CD4-positive, alpha-beta memory T cell (primary cell): Measurements from ENCODE around the gene NKRF. TPM values are rescaled to one million over a fixed set of nuclear protein-coding genes. Genes with fewer than 3 reads are reported as not detected.
"Not testable (repeated sequence)": the region's sequence is repeated elsewhere in the genome, so short reads cannot be mapped to it uniquely, and the experiment has no call there.

ENCODE experiments used
- CTCF ChIA-PET: fragments of 350-600 bp; sonication (Branson Sonifier 250); formaldehyde crosslinking; loops from one replicate; lab custom pipeline; 2021; ENCODE audit warnings: inconsistent platforms; ENCODE audit not compliant: partially characterized antibody; lab: Charles Lee
- POLR2A ChIA-PET: fragments of 350-600 bp; sonication (Branson Sonifier 250); formaldehyde crosslinking; loops from one replicate; lab custom pipeline; 2021; ENCODE audit not compliant: partially characterized antibody; lab: Charles Lee
- DNase-seq, 5 donors: peaks; one replicate each; pipeline versions ENCODE4 v3.0.0 to v3.0.0-alpha.2; 2020 to 2022; ENCODE audit warnings: mixed read lengths in 1 of 5
- H3K27ac ChIP-seq: one replicate; pipeline ENCODE4 v1.7.0; 2013; ENCODE audit warnings: low read depth, low read length
- H3K27me3 ChIP-seq: 2 replicates; pipeline ENCODE4 v1.7.0; 2013; ENCODE audit warnings: mild to moderate bottlenecking, low read length, moderate library complexity; ENCODE audit not compliant: insufficient read depth
- H3K36me3 ChIP-seq: 2 replicates; pipeline ENCODE4 v1.7.0; 2013; ENCODE audit warnings: mild to moderate bottlenecking, low read length, moderate library complexity; ENCODE audit not compliant: insufficient read depth
- H3K4me1 ChIP-seq: 2 replicates; pipeline ENCODE4 v1.7.0; 2013; ENCODE audit warnings: mild to moderate bottlenecking, low read length, moderate library complexity; ENCODE audit not compliant: insufficient read depth
- H3K4me3 ChIP-seq, 2 donors: one replicate each; pipeline ENCODE4 v1.7.0; 2013; ENCODE audit warnings: low read length in 2 of 2, mild to moderate bottlenecking in 1 of 2
- H3K9me3 ChIP-seq, 2 donors: one replicate each; pipeline ENCODE4 v1.7.0; 2013; ENCODE audit warnings: low read length in 2 of 2, control low read depth in 1 of 2; ENCODE audit not compliant: control insufficient read depth in 1 of 2
- H3K27ac Mint-ChIP-seq, 7 donors: one replicate each; pipeline ENCODE4 v1.8.0; 2020 to 2021; ENCODE audit warnings: mixed read lengths in 7 of 7, mild to moderate bottlenecking in 6 of 7, inconsistent platforms in 3 of 7, moderate library complexity in 3 of 7
- H3K27me3 Mint-ChIP-seq, 2 donors: one replicate each; pipeline ENCODE4 v1.8.0; 2020 to 2021; ENCODE audit warnings: mixed read lengths in 2 of 2
- H3K36me3 Mint-ChIP-seq, 2 donors: one replicate each; pipeline ENCODE4 v1.8.0; 2020 to 2021; ENCODE audit warnings: mixed read lengths in 2 of 2, inconsistent platforms in 1 of 2, mild to moderate bottlenecking in 1 of 2
- H3K4me1 Mint-ChIP-seq, 4 donors: one replicate each; pipeline ENCODE4 v1.8.0; 2020 to 2021; ENCODE audit warnings: mixed read lengths in 4 of 4, mild to moderate bottlenecking in 1 of 4
- H3K4me3 Mint-ChIP-seq, 8 donors: one replicate each; pipeline ENCODE4 v1.8.0; 2020 to 2021; ENCODE audit warnings: mixed read lengths in 8 of 8, mild to moderate bottlenecking in 7 of 8, moderate library complexity in 6 of 8, inconsistent platforms in 3 of 8
- H3K9me3 Mint-ChIP-seq, 8 donors: one replicate each; pipeline ENCODE4 v1.8.0; 2020 to 2021; ENCODE audit warnings: mixed read lengths in 8 of 8, mild to moderate bottlenecking in 5 of 8, inconsistent platforms in 3 of 8, moderate library complexity in 1 of 8
- intact Hi-C: fragments of 100-400 bp; cut with micrococcal nuclease; formaldehyde crosslinking; loops from one replicate; pipeline ENCODE4 v1.15.1; 2023
- polyA plus RNA-seq, 2 donors: library from polyadenylated mRNA; unstranded; fragments of 300-500 nt; fragmentation: Illumina TruSeq; gene quantifications; one replicate each; pipeline ENCODE4 v1.2.3, GENCODE V29; 2021
- total RNA-seq, 2 experiments: library from RNA; stranded (reverse); gene quantifications; one replicate each; pipeline ENCODE4 v1.2.3, GENCODE V29; 2021

Gene NKRF
- total and polyA plus RNA-seq, 4 experiments from 2014 or later: 5.6 to 14.2 (median 10.2) TPM

DNA sequence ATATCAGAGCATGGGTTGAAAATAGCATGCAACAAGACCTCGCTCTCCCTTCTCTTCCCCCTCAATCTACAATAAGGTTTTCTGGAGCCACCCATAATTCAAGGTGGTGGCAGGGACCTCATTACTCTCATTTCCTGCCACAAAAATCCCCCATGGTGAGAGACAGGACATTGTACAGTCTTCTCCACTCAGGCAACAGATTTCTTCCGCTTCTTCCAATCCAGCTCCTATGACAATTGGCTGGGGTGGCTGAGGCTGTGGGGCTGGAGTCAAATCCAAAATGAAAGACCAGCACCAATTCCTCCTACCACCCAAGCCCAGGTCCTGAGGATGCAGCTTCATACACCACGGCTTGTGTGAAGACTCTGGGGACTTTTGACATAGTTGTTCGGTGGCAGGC, 40.3 kb upstream of the NKRF start:
- intact Hi-C loops: no loop called here
- peaks cover 14 to 56% (median 33%) of the 10 kb centered on the region in 4 donors for H3K4me1 Mint-ChIP-seq

DNA sequence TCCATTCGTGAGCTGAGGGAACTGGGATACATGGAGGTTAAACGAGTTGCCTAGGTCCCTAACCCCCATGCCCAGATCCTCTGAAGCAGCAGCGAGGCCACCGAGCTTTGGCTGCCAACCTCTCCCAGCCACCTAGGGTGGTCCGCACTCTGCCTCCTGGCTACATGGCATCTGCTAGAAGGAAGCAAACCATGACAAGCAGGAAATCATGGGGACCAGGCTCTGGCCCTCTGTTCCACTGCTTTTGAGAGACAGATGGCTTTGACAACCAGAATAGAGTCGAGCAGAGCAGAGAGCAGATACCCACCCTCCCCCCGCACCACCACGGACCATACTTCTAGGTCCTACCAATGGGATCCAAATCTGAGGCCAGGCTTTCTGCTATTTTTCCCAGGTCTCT, 37.5 kb upstream of the NKRF start:
- no peaks in the 10 kb centered on the region for H3K27me3 Mint-ChIP-seq
- H3K4me3 Mint-ChIP-seq: no peak overlapping the region
- no peaks in the 10 kb centered on the region for H3K9me3 ChIP-seq
- H3K36me3 ChIP-seq: peaks cover 21% of the 10 kb centered on the region
- POLR2A ChIA-PET: no interaction called here
- intact Hi-C loops: no loop called here
- H3K27me3 ChIP-seq: no peaks in the 10 kb centered on the region
- no peaks in the 10 kb centered on the region for H3K9me3 Mint-ChIP-seq
- H3K4me1 ChIP-seq: peaks cover 22% of the 10 kb centered on the region
- CTCF ChIA-PET: no interaction called here
- no peak for DNase-seq
- peak overlapping the region in 4 of 7 donors; percentile 11 to 60 (median 57) for H3K27ac Mint-ChIP-seq
- no peak overlapping the region for H3K4me3 ChIP-seq
- H3K4me1 Mint-ChIP-seq: peaks cover 8 to 48% (median 25%) of the 10 kb centered on the region in 4 donors
- H3K36me3 Mint-ChIP-seq: peaks cover 51 to 60% of the 10 kb centered on the region in 2 donors
- no peak overlapping the region for H3K27ac ChIP-seq

More for the DNA sequence above, 40.3 kb upstream of the NKRF start:
- Mint-ChIP-seq H3K4me3 (peak overlapping the region in 4 of 8 donors; percentile 0 to 67 (median 38)), H3K36me3 (peaks cover 47 to 56% of the 10 kb centered on the region in 2 donors), H3K27me3 (no peaks in the 10 kb centered on the region), H3K27ac (peak overlapping the region; percentile 81 to 96 (median 88)), H3K9me3 (no peaks in the 10 kb centered on the region)
- peak in 4 of 5 donors; percentile 7 to 45 (median 20) for DNase-seq
- H3K4me1 ChIP-seq: peaks cover 37% of the 10 kb centered on the region
- H3K4me3 ChIP-seq: no peak overlapping the region
- ChIA-PET CTCF (interaction anchor here (0.7 to 1.2 kb wide), 4 partner anchors 35 to 83 kb away, joined by 3 to 4 read pairs (median 4); no protein-coding TSS in a partner anchor), POLR2A (interaction anchor here (2.9 kb wide), 1 partner anchor 36 kb away, joined by 11 read pairs; no protein-coding TSS in a partner anchor)
- no peaks in the 10 kb centered on the region for H3K9me3 ChIP-seq
- H3K36me3 ChIP-seq: peaks cover 19% of the 10 kb centered on the region
- peak overlapping the region; percentile 55 for H3K27ac ChIP-seq
- no peaks in the 10 kb centered on the region for H3K27me3 ChIP-seq

DNA sequence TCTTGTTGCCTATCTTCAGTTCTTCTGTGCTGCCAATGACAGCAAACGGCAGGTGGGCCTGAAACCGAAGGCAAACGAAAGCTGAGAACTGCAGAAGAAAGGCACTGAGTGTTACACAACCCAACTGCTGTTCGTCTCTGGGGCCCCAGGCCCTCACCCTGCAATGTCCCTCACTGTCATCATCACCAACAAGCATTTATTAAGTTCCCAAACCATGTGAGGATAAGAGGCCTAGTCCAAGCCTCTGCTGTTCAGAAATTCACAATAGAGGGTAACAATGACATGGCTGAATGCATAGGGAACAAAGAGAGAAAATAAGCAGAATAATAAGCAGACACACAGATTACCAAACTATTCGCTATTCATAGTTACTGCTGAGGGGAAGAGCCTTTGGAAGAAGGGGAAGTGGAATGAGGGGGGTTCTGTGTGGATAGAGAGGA, 34.5 kb upstream of the NKRF start:
- POLR2A ChIA-PET: no interaction called here
- no peaks in the 10 kb centered on the region for H3K9me3 Mint-ChIP-seq
- intact Hi-C loops: no loop called here
- no peaks in the 10 kb centered on the region for H3K9me3 ChIP-seq
- no peaks in the 10 kb centered on the region for H3K27me3 Mint-ChIP-seq
- no peaks in the 10 kb centered on the region for H3K27me3 ChIP-seq
- H3K36me3 ChIP-seq: peaks cover 34% of the 10 kb centered on the region
- H3K36me3 Mint-ChIP-seq: peaks cover 55 to 57% of the 10 kb centered on the region in 2 donors
- no peak overlapping the region for H3K4me3 Mint-ChIP-seq
- DNase-seq: no peak
- peak overlapping the region in 4 of 7 donors; percentile 53 to 80 (median 72) for H3K27ac Mint-ChIP-seq
- no peak overlapping the region for H3K4me3 ChIP-seq
- CTCF ChIA-PET: interaction anchor here (1.3 kb wide), 1 partner anchor 34 kb away, joined by 4 read pairs; no protein-coding TSS in a partner anchor
- peaks cover 1 to 33% (median 15%) of the 10 kb centered on the region in 4 donors for H3K4me1 Mint-ChIP-seq
- no peak overlapping the region for H3K27ac ChIP-seq
- no peaks in the 10 kb centered on the region for H3K4me1 ChIP-seq

DNA sequence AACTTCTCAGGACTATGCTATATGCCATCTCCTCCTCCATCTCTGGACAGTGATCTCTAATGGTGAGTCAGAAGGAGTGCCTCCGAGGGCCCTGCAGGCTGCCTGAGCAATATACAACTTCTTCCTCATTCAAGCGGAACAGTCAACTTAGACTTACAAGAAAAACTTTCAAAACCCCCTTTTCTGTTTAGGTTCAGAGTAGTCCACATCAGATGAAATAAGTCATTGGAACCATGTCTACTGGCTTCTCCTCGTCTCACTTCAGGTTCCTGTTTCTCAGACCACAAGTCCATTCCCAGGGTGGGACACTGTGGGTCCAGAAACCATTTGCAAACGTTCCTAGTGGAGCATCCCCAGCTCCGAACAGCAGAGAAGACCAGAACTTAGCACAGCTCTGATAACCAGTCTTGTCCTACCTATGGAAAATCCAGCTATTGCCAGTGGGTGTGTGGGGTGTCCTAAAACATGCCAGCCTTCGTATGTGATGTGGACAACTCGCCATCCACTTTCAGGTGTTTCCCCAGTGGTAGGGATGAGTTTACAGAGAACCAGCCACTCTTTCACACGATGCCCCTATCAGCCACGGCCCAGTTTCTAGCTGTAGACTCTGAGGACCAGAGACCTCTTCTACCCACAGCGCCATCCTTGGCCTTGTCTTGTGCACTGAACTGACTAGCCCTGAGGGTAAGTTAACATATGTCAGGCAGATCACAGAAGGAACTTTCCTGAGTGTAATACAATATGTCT, 32.7 kb upstream of the NKRF start:
- ChIA-PET POLR2A (no interaction called here), CTCF (no interaction called here)
- peaks cover 9 to 41% (median 24%) of the 10 kb centered on the region in 4 donors for H3K4me1 Mint-ChIP-seq
- Histone ChIP-seq H3K4me3 (no peak overlapping the region), H3K9me3 (no peaks in the 10 kb centered on the region), H3K4me1 (no peaks in the 10 kb centered on the region), H3K36me3 (peaks cover 34% of the 10 kb centered on the region), H3K27me3 (no peaks in the 10 kb centered on the region), H3K27ac (no peak overlapping the region)
- DNase-seq: no peak
- no peaks in the 10 kb centered on the region for H3K27me3 Mint-ChIP-seq
- peak overlapping the region in 6 of 7 donors; percentile 14 to 79 (median 65) for H3K27ac Mint-ChIP-seq
- H3K36me3 Mint-ChIP-seq: peaks cover 64 to 70% of the 10 kb centered on the region in 2 donors
- no peak overlapping the region for H3K4me3 Mint-ChIP-seq
- peaks cover 0 to 1% (median 0%) of the 10 kb centered on the region in 8 donors for H3K9me3 Mint-ChIP-seq
- intact Hi-C loops: no loop called here

DNA sequence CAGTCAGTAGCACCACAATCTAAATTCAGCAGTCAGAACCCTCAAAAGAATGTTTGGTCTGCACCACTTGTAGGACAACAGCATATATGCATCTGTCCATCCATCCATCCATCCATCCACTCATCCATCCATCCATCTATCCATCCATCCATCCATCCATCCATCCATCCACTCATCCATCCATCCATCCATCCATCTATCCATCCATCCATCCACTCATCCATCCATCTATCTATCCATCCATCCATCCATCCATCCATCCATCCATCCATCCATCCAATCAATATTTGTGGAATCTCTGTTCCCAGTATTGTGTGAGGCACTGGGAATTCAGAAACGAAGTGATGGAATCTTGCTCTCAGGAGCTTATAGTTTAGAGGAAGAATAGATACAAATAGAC, 31.2 kb upstream of the NKRF start:
- H3K9me3 ChIP-seq, intact Hi-C loops, DNase-seq, H3K9me3 Mint-ChIP-seq, H3K4me1 ChIP-seq, H3K27ac ChIP-seq, CTCF ChIA-PET, H3K27me3 Mint-ChIP-seq, H3K27me3 ChIP-seq, H3K4me3 Mint-ChIP-seq, POLR2A ChIA-PET, H3K4me3 ChIP-seq: not testable (repeated sequence)
- Mint-ChIP-seq H3K4me1 (peaks cover 9 to 31% (median 21%) of the 10 kb centered on the region in 4 donors), H3K27ac (peak overlapping the region in 3 of 7 donors; percentile 4 to 58 (median 46)), H3K36me3 (peaks cover 73 to 77% of the 10 kb centered on the region in 2 donors)
- peaks cover 44% of the 10 kb centered on the region for H3K36me3 ChIP-seq

DNA sequence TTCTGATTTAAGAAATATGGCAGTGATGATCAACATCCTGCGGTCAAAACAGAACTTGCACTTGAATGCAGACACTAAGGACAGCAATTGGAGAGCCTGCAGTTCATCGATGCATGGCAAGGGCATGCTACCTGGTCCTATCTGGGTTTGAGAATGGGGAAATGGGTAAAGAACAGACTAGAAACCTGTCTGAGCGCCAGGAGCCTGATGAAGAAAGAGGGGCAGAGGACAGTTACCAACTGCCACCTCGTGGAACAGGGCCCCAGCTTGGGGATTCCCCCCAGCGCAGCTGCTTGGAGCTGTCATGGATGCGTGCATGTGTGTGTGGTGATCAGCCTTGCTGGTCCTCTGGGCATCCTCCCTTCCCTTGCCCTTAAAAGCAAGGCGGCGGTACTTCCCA, 30.2 kb upstream of the NKRF start:
- DNase-seq: no peak
- peaks cover 0 to 1% (median 0%) of the 10 kb centered on the region in 8 donors for H3K9me3 Mint-ChIP-seq
- no peak overlapping the region for H3K4me3 Mint-ChIP-seq
- no peaks in the 10 kb centered on the region for H3K27me3 ChIP-seq
- H3K4me1 Mint-ChIP-seq: peaks cover 9 to 29% (median 18%) of the 10 kb centered on the region in 4 donors
- H3K4me1 ChIP-seq: no peaks in the 10 kb centered on the region
- peaks cover 71 to 73% of the 10 kb centered on the region in 2 donors for H3K36me3 Mint-ChIP-seq
- peaks cover 44% of the 10 kb centered on the region for H3K36me3 ChIP-seq
- no peaks in the 10 kb centered on the region for H3K9me3 ChIP-seq
- H3K27ac ChIP-seq: no peak overlapping the region
- intact Hi-C loops: no loop called here
- H3K4me3 ChIP-seq: no peak overlapping the region
- CTCF ChIA-PET: interaction anchor here (1.4 kb wide), 1 partner anchor 94 kb away, joined by 5 read pairs; no protein-coding TSS in a partner anchor
- H3K27ac Mint-ChIP-seq: peak overlapping the region in 4 of 7 donors; percentile 25 to 73 (median 44)
- no peaks in the 10 kb centered on the region for H3K27me3 Mint-ChIP-seq
- POLR2A ChIA-PET: no interaction called here

DNA sequence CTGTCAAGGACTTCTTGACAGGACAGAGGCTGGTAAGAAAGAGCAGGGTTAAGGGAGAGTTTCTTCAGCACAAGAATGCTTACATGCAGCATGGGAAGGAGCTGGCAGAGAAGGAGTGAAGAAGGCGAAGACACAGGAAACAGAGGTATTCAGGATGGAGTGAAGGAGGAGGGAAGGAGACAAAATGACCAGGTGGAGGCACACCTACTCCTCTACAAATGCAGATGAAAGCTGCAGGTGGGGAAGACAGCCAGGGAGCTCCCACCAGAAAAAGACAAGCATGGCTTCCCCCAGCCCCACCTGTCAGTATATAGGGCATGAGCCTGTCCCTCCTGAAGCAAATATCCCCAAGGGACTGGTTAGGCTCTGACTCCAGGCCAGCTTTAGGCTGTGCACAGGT, 29.6 kb upstream of the NKRF start:
- peaks cover 9 to 27% (median 16%) of the 10 kb centered on the region in 4 donors for H3K4me1 Mint-ChIP-seq
- H3K4me3 Mint-ChIP-seq: no peak overlapping the region
- no peaks in the 10 kb centered on the region for H3K4me1 ChIP-seq
- H3K9me3 Mint-ChIP-seq: peaks cover 0 to 1% (median 0%) of the 10 kb centered on the region in 8 donors
- intact Hi-C loops: no loop called here
- peaks cover 66 to 71% of the 10 kb centered on the region in 2 donors for H3K36me3 Mint-ChIP-seq
- H3K27me3 ChIP-seq: no peaks in the 10 kb centered on the region
- H3K27me3 Mint-ChIP-seq: no peaks in the 10 kb centered on the region
- ChIA-PET POLR2A (no interaction called here), CTCF (interaction anchor here (1.4 kb wide), 1 partner anchor 94 kb away, joined by 5 read pairs; no protein-coding TSS in a partner anchor)
- H3K27ac ChIP-seq: no peak overlapping the region
- no peaks in the 10 kb centered on the region for H3K9me3 ChIP-seq
- no peak for DNase-seq
- peak overlapping the region; percentile 0 to 89 (median 81) for H3K27ac Mint-ChIP-seq
- H3K4me3 ChIP-seq: no peak overlapping the region
- peaks cover 40% of the 10 kb centered on the region for H3K36me3 ChIP-seq
